K562 (cell line): ENCODE results near the gene DPAGT1. TPM values are rescaled to one million over a fixed set of nuclear protein-coding genes. Genes with fewer than 3 reads are reported as not detected.

Source experiments
- ASH1L ChIP-seq: fragments of 450-650 bp; IDR thresholded peaks from 2 replicates; pipeline ENCODE4 v1.6.1; 2018; ENCODE audit warnings: borderline replicate concordance, mild to moderate bottlenecking, low read depth; ENCODE audit not compliant: partially characterized antibody
- CBFA2T3 ChIP-seq: fragments of 450-650 bp; IDR thresholded peaks from 2 replicates; pipeline ENCODE4 v1.6.1; 2017
- GABPA ChIP-seq: fragments of 200-800 bp; sonication (Bioruptor generic); conservative IDR thresholded peaks from 2 replicates; pipeline ENCODE4 v1.6.1; 2016; ENCODE audit warnings: low read depth, missing genetic modification characterization, missing compliant biosample characterization
- GTF2E2 ChIP-seq: fragments of 200-800 bp; sonication (Bioruptor generic); IDR thresholded peaks from 2 replicates; pipeline ENCODE4 v1.6.1; 2016; ENCODE audit warnings: missing genetic modification characterization, missing compliant biosample characterization
- KLF6 ChIP-seq: fragments of 250-450 bp; sonication (Bioruptor Pico); IDR thresholded peaks from 2 replicates; pipeline ENCODE4 v1.4.0; 2020; ENCODE audit warnings: mild to moderate bottlenecking, moderate library complexity, borderline replicate concordance
- MAFK ChIP-seq: IDR thresholded peaks from 2 replicates; pipeline ENCODE4 v1.6.1; 2011; ENCODE audit warnings: low read length, improper control_type of control experiment
- MNT ChIP-seq, 2 experiments: fragments of 450-650 bp; conservative IDR thresholded peaks; 2 replicates each; pipeline ENCODE4 v1.6.1; 2017; ENCODE audit warnings: mild to moderate bottlenecking in 2 of 2, moderate library complexity in 2 of 2
- POLR2AphosphoS5 ChIP-seq: IDR thresholded peaks from 2 replicates; pipeline ENCODE4 v1.6.1; 2011; ENCODE audit warnings: mild to moderate bottlenecking, low read depth, low read length, moderate library complexity; ENCODE audit not compliant: control insufficient read depth, insufficient read depth
- RBM34 ChIP-seq: fragments of 200-400 bp; formaldehyde crosslinking; IDR thresholded peaks from 2 replicates; pipeline ENCODE4 v1.6.1; 2018; ENCODE audit warnings: low read length, borderline replicate concordance; ENCODE audit not compliant: insufficient read depth
- SRF ChIP-seq, 2 experiments: fragments of 250-450, 450-650 bp in 1 of 2; sonication (Bioruptor Pico) in 1 of 2; sonication (generic) in 1 of 2; formaldehyde crosslinking; IDR thresholded peaks; 2 replicates each; pipeline versions ENCODE4 v1.5.0 to v1.5.1; 2020 to 2022; ENCODE audit warnings: mild to moderate bottlenecking in 1 of 2, missing genetic modification reagents in 1 of 2
- YY1 ChIP-seq, 3 experiments: IDR thresholded peaks; 2 replicates each; pipeline ENCODE4 v1.6.1; 2011; ENCODE audit warnings: low read length in 2 of 3, mild to moderate bottlenecking in 2 of 3, moderate library complexity in 2 of 3, borderline replicate concordance in 1 of 3, control low read depth in 1 of 3, low read depth in 1 of 3; ENCODE audit not compliant: insufficient read depth in 3 of 3, insufficient replicate concordance in 2 of 3, control insufficient read depth in 1 of 3, insufficient read length in 1 of 3; ENCODE audit errors: extremely low read depth in 1 of 3
- polyA plus RNA-seq, 8 experiments: library from polyadenylated mRNA; depleted of rRNA in 4 of 8; stranded (reverse) in 5 of 8; unstranded in 3 of 8; fragments of >200 nt; fragmentation: Nextera tagmentation in 2 of 8; fragmentation: Illumina TruSeq in 1 of 8; extraction: Ambion mirVana in 2 of 8; extraction: Trizol in 1 of 8; gene quantifications; 2 replicates each; pipeline versions ENCODE4 v1.2.1 to v1.2.3, GENCODE V29; 2011 to 2014; ENCODE audit warnings: inconsistent platforms in 1 of 8, missing spikeins in 1 of 8
- total RNA-seq, 7 experiments: library from RNA; depleted of rRNA in 6 of 7; stranded (reverse); fragments of >200 nt in 6 of 7; fragmentation: Illumina TruSeq in 2 of 7; extraction: Trizol in 2 of 7; gene quantifications; 2 replicates each; pipeline versions ENCODE4 v1.2.1 to v1.2.3, GENCODE V29; 2011 to 2021; ENCODE audit warnings: low replicate concordance in 1 of 7
- TF ChIP-seq, protein P1 (sequence below), 2 experiments: fragments of 450-650 bp in 1 of 2; sonication (generic) in 1 of 2; formaldehyde crosslinking in 1 of 2; IDR thresholded peaks in 1 of 2; conservative IDR thresholded peaks in 1 of 2; 2 replicates each; pipeline versions ENCODE4 v1.6.1 to v1.8.1; 2016 to 2023; ENCODE audit warnings: mild to moderate bottlenecking in 2 of 2, moderate library complexity in 2 of 2, inconsistent platforms in 1 of 2, missing genetic modification reagents in 1 of 2
- TF ChIP-seq, protein P2 (sequence below): sonication (generic); formaldehyde crosslinking; IDR thresholded peaks from 2 replicates; pipeline ENCODE4 v1.4.0; 2020; ENCODE audit warnings: mild to moderate bottlenecking, missing genetic modification reagents
- TF ChIP-seq, protein P3 (sequence below): sonication (generic); formaldehyde crosslinking; IDR thresholded peaks from 2 replicates; pipeline ENCODE4 v1.8.0; 2022; ENCODE audit warnings: mild to moderate bottlenecking, missing genetic modification reagents

The DPAGT1 gene
- total and polyA plus RNA-seq, 9 of the 15 experiments (the other 6 are each of a cell fraction or from before 2014, with no cell fraction given), result 29.9 to 135 (median 85.0) TPM

- peak in 2 of 3 experiments; percentile 54 to 73 for TF ChIP-seq YY1 (IDR thresholded peaks at IDR 0.05; ENCODE audit: borderline replicate concordance in 1 of 3, control insufficient read depth in 1 of 3, extremely low read depth in 1 of 3, insufficient read depth in 3 of 3, insufficient read length in 1 of 3, insufficient replicate concordance in 2 of 3, low read depth in 1 of 3, low read length in 2 of 3)
- TF ChIP-seq, protein P1, sequence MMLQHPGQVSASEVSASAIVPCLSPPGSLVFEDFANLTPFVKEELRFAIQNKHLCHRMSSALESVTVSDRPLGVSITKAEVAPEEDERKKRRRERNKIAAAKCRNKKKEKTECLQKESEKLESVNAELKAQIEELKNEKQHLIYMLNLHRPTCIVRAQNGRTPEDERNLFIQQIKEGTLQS (IDR thresholded peaks at IDR 0.05), result no peak; the same call in 1 of the 2 replicates
- TF ChIP-seq, protein P1 (CRISPR knock-in tag; conservative IDR thresholded peaks at IDR 0.05), result peak; percentile 91; the same call in 1 of the 2 replicates
- TF ChIP-seq SRF (CRISPR knock-in tag; IDR thresholded peaks at IDR 0.05), result peak in 1 of 2 experiments; percentile 9; a peak in 1 of 4 replicates
- peak; percentile 100 for TF ChIP-seq GTF2E2 (tag)
- peak; percentile 56 for TF ChIP-seq GABPA
- peak; percentile 32; the same call in 1 of the 2 replicates for TF ChIP-seq MAFK
- peak; percentile 41 for TF ChIP-seq CBFA2T3
- TF ChIP-seq RBM34, result 0 out of 2 replicates have a peak, but pooled peaks have one; percentile 65
- peak; percentile 78 to 89 for TF ChIP-seq MNT (conservative IDR thresholded peaks at IDR 0.05)
- TF ChIP-seq KLF6 (CRISPR knock-in tag), result no peak
- peak; percentile 99 for TF ChIP-seq POLR2AphosphoS5
- TF ChIP-seq, protein P2, sequence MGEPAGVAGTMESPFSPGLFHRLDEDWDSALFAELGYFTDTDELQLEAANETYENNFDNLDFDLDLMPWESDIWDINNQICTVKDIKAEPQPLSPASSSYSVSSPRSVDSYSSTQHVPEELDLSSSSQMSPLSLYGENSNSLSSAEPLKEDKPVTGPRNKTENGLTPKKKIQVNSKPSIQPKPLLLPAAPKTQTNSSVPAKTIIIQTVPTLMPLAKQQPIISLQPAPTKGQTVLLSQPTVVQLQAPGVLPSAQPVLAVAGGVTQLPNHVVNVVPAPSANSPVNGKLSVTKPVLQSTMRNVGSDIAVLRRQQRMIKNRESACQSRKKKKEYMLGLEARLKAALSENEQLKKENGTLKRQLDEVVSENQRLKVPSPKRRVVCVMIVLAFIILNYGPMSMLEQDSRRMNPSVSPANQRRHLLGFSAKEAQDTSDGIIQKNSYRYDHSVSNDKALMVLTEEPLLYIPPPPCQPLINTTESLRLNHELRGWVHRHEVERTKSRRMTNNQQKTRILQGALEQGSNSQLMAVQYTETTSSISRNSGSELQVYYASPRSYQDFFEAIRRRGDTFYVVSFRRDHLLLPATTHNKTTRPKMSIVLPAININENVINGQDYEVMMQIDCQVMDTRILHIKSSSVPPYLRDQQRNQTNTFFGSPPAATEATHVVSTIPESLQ (CRISPR knock-in tag), result peak; percentile 98
- peak; percentile 89 for TF ChIP-seq ASH1L
- TF ChIP-seq, protein P3, sequence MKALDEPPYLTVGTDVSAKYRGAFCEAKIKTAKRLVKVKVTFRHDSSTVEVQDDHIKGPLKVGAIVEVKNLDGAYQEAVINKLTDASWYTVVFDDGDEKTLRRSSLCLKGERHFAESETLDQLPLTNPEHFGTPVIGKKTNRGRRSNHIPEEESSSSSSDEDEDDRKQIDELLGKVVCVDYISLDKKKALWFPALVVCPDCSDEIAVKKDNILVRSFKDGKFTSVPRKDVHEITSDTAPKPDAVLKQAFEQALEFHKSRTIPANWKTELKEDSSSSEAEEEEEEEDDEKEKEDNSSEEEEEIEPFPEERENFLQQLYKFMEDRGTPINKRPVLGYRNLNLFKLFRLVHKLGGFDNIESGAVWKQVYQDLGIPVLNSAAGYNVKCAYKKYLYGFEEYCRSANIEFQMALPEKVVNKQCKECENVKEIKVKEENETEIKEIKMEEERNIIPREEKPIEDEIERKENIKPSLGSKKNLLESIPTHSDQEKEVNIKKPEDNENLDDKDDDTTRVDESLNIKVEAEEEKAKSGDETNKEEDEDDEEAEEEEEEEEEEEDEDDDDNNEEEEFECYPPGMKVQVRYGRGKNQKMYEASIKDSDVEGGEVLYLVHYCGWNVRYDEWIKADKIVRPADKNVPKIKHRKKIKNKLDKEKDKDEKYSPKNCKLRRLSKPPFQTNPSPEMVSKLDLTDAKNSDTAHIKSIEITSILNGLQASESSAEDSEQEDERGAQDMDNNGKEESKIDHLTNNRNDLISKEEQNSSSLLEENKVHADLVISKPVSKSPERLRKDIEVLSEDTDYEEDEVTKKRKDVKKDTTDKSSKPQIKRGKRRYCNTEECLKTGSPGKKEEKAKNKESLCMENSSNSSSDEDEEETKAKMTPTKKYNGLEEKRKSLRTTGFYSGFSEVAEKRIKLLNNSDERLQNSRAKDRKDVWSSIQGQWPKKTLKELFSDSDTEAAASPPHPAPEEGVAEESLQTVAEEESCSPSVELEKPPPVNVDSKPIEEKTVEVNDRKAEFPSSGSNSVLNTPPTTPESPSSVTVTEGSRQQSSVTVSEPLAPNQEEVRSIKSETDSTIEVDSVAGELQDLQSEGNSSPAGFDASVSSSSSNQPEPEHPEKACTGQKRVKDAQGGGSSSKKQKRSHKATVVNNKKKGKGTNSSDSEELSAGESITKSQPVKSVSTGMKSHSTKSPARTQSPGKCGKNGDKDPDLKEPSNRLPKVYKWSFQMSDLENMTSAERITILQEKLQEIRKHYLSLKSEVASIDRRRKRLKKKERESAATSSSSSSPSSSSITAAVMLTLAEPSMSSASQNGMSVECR (CRISPR knock-in tag), result peak; percentile 97
Observed at GRCh38 chr11:119095066-119095880, 6.4 kb downstream of the DPAGT1 start (continued).
